GM19328 (cell line): ENCODE measurements around the gene SMG1.

Experiments
- ATAC-seq: cut with Tn5 transposase; IDR thresholded peaks from one replicate; pipeline ENCODE4 v1.9.1; 2021; ENCODE audit warnings: mild to moderate bottlenecking, moderate library complexity; ENCODE audit not compliant: unreplicated experiment

SMG1 gene

GRCh38 chr16:18855196-18855595 is 71.0 kb downstream of the SMG1 start:
- no peak for ATAC-seq

- no peak for ATAC-seq
These were observed 72.5 kb downstream of the SMG1 start for GRCh38 chr16:18853694-18854093.

GRCh38 chr16:18852647-18853046 is 73.6 kb downstream of the SMG1 start:
- no peak for ATAC-seq

DNA sequence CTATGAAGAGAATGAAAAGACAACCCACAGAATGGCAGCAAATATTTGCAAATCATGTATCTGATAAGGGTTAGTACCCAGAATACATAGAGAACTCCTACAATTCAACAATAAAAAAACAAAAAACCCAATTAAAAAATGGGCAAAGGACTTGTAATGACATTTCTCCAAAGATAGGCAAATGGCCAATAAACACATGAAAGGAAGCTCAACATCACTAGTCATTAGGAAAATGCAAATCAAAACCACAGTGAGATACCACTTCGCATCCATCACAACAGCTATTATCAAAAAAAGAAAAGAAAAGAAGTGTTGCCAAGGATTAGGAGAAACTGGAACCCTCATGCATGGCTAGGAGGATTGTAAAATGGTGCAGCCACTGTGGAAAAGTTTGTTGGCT is 79.8 kb downstream of the SMG1 start:
- no peak for ATAC-seq

DNA sequence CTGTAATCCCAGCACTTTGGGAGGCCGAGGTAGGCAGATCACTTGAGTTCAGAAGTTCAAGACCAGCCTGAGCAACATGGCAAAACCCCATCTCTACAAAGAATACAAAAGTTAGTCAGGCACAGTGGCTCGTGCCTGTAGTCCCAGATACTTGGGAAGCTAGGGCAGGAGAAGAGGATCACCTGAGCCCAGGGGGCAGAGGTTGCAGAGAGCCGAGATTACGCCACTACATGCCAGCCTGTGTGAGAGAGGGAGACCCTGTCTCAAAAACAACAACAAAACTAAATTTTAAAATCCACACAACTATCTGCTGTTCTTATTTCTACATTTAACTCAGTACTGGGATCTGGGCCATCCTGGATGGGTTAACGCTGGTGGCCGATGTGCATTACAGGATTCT is 83.6 kb downstream of the SMG1 start:
- no peak for ATAC-seq

DNA sequence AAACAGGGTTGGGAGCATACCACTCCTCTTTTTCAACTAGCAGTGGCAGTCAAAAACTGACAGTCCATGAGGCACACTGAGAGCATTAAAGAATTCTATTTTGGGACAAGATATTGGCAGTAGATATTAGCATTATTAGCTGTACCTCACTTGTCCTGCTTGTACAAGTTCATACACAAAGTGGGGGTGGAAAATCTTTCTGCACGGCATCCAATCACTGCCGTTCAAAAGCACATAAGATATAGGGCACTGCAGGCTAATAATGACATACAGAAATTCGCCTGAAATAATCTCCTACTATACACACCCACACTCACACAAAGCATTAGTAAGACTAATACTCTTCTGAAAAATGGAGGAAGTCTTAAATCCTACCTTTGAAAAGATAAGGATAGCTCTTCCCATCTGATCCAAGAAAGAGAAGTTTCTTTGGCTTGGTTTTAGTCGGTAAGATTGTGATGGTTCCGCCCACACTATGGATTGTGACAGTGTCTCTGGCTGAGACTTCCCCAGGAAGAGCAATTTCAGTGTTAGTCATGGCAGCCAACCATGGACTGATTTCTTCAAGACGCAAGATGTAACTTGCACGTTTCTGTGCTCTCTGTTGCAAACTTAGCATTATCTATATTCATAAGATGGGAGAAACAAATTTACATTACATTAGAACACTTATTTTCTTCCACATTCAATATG is 84.2 kb downstream of the SMG1 start:
- ATAC-seq, result no peak

GRCh38 chr16:18839555-18839954 is 86.7 kb downstream of the SMG1 start:
- ATAC-seq, result no peak

GRCh38 chr16:18836702-18837101 is 89.5 kb downstream of the SMG1 start:
- no peak for ATAC-seq

- ATAC-seq, result no peak
These were observed 91.3 kb downstream of the SMG1 start for GRCh38 chr16:18834864-18835263.

DNA sequence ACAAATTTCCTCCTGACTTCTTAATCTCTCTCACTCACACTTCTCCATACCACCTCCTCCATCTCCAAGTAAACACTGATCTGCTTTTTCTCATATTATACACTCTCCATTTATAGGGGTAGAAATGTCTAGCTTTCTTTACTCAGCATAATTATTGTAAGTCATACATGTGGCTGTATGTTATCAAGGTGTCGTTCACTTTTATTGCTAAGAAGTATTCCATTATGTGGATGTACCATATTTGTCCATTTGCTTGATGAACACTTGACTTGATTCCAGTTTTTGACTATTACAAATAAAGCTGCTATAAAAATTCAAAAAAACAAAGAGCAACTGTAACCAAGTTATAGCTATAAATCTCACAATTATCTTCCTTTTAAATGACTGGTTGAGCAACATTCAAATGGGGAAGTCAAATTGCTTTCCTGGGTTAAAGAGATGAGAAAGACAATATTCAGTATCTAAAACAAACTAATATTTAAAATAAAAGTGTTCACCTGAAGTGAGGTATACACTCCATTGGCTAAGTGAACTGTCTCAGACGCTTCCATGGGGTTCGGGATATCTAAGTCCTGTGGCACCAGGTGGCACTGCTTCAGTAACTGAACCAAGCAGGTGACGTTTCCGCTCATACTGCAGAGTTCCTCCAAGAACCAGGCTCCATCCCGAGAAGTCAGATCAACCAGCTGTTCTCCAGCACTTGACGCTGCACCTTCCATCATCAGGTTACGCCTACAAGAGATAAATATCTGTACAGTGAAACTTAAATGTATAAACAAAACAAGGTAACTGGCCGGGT is 92.3 kb downstream of the SMG1 start:
- ATAC-seq, result no peak

- ATAC-seq, result no peak
These were observed 93.6 kb downstream of the SMG1 start for GRCh38 chr16:18832613-18833012.

- ATAC-seq, result no peak
These were observed 94.2 kb downstream of the SMG1 start for GRCh38 chr16:18832006-18832405.

- ATAC-seq, result no peak
These were observed 97.0 kb downstream of the SMG1 start for GRCh38 chr16:18829251-18829650.

- ATAC-seq, result no peak
These were observed 98.3 kb downstream of the SMG1 start for GRCh38 chr16:18827890-18828289.

- no peak for ATAC-seq
These were observed 109.9 kb downstream of the SMG1 start for GRCh38 chr16:18816286-18816685.

GRCh38 chr16:18811925-18812324 is 114.3 kb downstream of the SMG1 start:
- ATAC-seq, result no peak

GRCh38 chr16:18809165-18809564 is 117.0 kb downstream of the SMG1 start:
- ATAC-seq, result no peak

DNA sequence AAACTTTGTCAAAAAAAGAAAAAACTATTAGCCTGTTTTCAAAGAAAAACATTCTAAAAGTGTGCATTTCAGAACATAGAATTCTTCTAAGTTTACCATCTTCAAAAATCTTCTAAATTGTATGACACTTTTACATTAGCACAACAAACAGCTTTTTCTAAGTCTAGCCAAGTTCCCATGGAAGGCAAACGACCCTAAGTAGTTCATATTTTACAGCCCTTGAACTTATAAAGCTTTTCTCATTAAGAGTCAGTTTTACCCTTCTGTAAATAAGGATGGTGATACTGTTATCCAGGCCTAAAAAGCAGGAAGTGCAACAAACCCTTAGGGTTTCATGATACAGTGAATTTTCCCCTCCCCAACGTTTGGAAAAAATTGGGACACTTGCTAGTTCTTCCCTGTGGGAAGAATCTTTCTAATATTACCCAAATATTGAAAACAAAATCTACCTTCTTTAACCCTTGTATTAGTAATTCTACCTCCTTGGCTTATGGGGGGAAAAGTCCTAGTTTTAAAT is 120.9 kb downstream of the SMG1 start:
- no peak for ATAC-seq

DNA sequence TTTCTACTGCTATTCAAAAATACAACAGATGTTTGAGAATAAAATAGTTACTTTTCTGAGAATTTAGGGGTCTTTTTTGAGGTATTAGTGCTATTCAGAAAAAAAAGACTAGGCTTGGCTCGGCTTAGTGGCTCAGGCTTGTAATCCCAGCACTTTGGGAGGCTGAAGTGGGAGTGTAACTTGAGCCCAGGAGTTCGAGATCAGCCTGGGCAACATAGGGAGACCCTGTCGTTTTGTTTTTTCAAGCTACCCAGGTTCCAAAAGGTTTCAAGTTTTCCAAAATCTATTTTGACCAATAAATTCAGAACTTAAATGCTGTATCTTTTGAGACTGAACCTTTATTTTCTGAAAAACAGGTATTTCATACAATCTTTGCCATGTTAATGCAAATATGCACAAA is 121.7 kb downstream of the SMG1 start:
- no peak for ATAC-seq

DNA sequence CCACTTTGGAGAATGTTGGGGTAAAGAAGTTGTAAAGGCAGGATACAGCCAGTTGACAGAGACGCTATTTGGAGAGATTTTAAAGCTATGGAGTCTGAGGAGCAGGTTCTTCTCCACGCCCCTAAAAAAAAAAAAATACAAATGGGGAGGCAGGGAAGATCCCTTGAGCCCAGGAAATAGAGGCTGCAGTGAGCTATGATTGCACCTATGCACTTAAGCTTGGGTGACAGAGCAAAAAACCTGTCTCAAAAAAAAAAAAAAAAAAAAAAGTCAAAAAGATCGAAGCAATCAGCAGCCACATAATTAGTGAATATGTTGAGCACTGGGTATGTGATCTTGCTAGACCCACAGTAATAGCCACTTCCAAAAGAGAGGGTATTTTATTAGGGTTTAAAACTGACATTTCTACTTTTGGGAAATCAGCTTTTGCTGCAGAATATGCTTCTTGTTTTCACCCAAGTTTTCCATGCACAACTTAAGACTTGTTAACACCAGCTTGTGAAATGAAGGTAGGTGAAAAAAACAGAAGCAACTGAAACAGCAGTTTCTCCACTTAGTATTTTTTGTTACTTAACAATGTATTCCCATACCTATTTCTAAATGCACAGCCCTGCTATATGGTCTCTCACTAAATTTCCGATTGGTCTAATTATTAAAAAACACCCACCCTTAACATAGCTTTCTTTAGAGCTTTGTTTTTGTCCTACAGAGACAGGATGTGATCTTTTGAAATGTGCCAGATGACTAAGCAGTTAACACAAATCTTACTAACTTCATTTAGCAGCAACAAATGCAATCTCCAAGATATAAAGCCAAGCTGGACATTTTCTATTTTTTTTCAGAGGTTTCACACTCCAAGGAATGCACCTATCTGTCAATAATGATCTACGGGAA is 122.4 kb downstream of the SMG1 start:
- ATAC-seq, result no peak

GRCh38 chr16:18802767-18803343 is 123.4 kb downstream of the SMG1 start:
- no peak for ATAC-seq
